VCaP (cell line): ENCODE measurements around the gene PLPP3.

Experiments used
- H3K27ac ChIP-seq: fragments of 450-650 bp; 2 replicates; pipeline ENCODE4 v1.5.1; 2017
- CTCF ChIP-seq: fragments of 450-650 bp; conservative IDR thresholded peaks from 2 replicates; pipeline ENCODE4 v1.5.1; 2017; ENCODE audit warnings: mild to moderate bottlenecking, moderate library complexity

PLPP3 gene

DNA sequence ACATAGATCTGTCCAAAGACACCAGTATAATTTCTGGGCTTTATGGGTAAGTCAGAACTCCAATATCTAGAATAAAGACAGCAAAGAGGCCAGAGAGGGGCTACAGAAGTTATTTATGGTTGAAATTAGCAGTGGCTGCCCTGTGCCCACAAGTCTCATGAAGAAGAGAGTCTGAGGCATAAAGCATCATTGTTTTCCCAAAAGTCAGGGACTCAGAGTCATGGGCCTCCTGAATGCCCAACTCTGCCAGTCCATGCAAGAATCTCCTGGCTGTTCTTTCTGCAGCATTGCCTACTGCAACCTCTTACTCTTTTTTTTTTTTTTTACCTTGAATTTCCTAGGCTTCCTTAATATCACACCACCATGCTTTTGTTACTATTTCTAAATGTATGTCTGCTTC is 49.6 kb downstream of the PLPP3 start:
- TF ChIP-seq CTCF, result no peak
- no peak overlapping the region for H3K27ac ChIP-seq

- peak overlapping the region; percentile 50 for H3K27ac ChIP-seq
- TF ChIP-seq CTCF, result no peak
These were observed 51.6 kb downstream of the PLPP3 start for GRCh38 chr1:56527548-56528302.

- no peak overlapping the region for H3K27ac ChIP-seq
- no peak for TF ChIP-seq CTCF
These were observed 52.7 kb downstream of the PLPP3 start for GRCh38 chr1:56526571-56527174.

DNA sequence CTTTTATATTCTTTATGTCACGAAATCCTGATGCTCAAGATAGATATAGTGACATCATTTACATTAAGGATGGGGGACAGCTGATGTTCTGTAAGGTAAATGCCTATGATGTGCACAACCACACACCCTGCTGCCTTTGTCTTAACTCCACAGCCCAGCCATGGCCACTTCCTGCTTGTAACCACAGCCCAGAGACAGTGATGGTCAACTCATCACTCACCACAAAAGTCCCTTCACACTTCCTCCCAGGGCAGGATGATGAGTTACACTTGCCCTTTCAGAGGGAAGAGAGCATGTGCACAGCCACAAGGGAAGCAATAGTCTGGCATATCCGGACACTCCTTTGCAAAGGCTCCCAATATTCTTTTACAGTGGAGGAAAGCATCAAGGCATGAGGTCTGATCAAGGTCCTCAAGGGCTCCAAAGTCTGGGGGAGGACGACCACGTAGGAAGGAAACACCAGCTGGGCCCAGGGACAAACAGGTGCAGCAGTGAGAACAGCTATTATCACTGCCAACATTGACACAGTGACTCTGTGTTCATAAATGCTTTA is 53.8 kb downstream of the PLPP3 start:
- TF ChIP-seq CTCF, result no peak
- no peak overlapping the region for H3K27ac ChIP-seq

DNA sequence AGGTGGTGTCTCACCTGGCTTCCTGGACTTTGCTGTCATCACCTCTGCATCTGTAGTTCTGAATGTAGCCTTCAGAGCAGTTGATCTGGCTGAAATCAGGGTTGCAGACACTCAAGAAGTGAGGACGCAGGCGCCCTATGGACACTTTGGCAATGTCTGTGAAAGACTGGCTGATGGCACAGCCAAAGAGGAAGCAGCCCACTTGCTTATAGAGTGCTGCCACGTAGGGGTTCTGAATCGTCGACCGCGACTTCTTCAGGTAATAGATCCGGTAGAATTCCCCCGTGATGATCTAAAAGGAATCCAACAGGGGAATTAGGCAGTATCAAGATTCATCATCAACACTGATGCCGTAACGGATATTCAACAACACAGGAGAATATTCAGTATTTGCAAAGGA is 55.1 kb downstream of the PLPP3 start:
- no peak overlapping the region for H3K27ac ChIP-seq
- no peak for TF ChIP-seq CTCF

GRCh38 chr1:56522680-56523079 is 56.7 kb downstream of the PLPP3 start:
- no peak for TF ChIP-seq CTCF
- no peak overlapping the region for H3K27ac ChIP-seq

- no peak for TF ChIP-seq CTCF
- no peak overlapping the region for H3K27ac ChIP-seq
These were observed 59.3 kb downstream of the PLPP3 start for GRCh38 chr1:56520016-56520601.
